ENCODE measurements around the gene ENG.

- TF ChIP-seq POLR2A (IDR thresholded peaks at IDR 0.05; ENCODE audit: control extremely low read depth in 1 of 2, low read depth in 2 of 2, low read length in 2 of 2) (0 out of 3 replicates have a peak, but pooled peaks of 1 of the 2 experiments have one; percentile 6), POLR2AphosphoS5 (IDR thresholded peaks at IDR 0.05; ENCODE audit: low read depth, low read length) (no peak; the same call in 1 of the 2 replicates), JUN (IDR thresholded peaks at IDR 0.05; ENCODE audit: low read depth, low read length) (no peak), E2F6 (IDR thresholded peaks at IDR 0.05) (no peak), BRCA1 (IDR thresholded peaks at IDR 0.05; ENCODE audit: low read depth, low read length) (no peak)
These were observed 38.7 kb downstream of the ENG start for GRCh38 chr9:127815512-127816361.
